GM21717 (cell line): ENCODE measurements around the gene ANXA11.

Experiments
- ATAC-seq: cut with Tn5 transposase; IDR thresholded peaks from one replicate; pipeline ENCODE4 v1.9.1; 2021; ENCODE audit warnings: mild to moderate bottlenecking, moderate library complexity; ENCODE audit not compliant: unreplicated experiment

ANXA11 gene

GRCh38 chr10:80167471-80168161 is 37.7 kb downstream of the ANXA11 start:
- ATAC-seq, result no peak

- no peak for ATAC-seq
Measured at GRCh38 chr10:80166581-80167470, 38.5 kb downstream of the ANXA11 start.

- no peak for ATAC-seq
Measured at GRCh38 chr10:80165173-80165572, 40.2 kb downstream of the ANXA11 start.

GRCh38 chr10:80164596-80164995 is 40.7 kb downstream of the ANXA11 start:
- ATAC-seq, result no peak

GRCh38 chr10:80163741-80164341 is 41.5 kb downstream of the ANXA11 start:
- ATAC-seq, result no peak

GRCh38 chr10:80161321-80162083 is 43.8 kb downstream of the ANXA11 start:
- no peak for ATAC-seq

- no peak for ATAC-seq
Measured at GRCh38 chr10:80160361-80161320, 44.7 kb downstream of the ANXA11 start.

GRCh38 chr10:80159166-80159873 is 46.0 kb downstream of the ANXA11 start:
- no peak for ATAC-seq

GRCh38 chr10:80158598-80159127 is 46.7 kb downstream of the ANXA11 start:
- ATAC-seq, result no peak

- ATAC-seq, result no peak
Measured at GRCh38 chr10:80158126-80158525, 47.2 kb downstream of the ANXA11 start.

GRCh38 chr10:80157561-80157960 is 47.8 kb downstream of the ANXA11 start:
- ATAC-seq, result no peak

GRCh38 chr10:80156216-80156615 is 49.1 kb downstream of the ANXA11 start:
- ATAC-seq, result no peak

- no peak for ATAC-seq
Measured at GRCh38 chr10:80155696-80156215, 49.6 kb downstream of the ANXA11 start.

GRCh38 chr10:80154978-80155695 is 50.2 kb downstream of the ANXA11 start:
- ATAC-seq, result no peak

GRCh38 chr10:80154626-80154977 is 50.7 kb downstream of the ANXA11 start:
- no peak for ATAC-seq

- ATAC-seq, result no peak
Measured at GRCh38 chr10:80153460-80153859, 51.9 kb downstream of the ANXA11 start.

GRCh38 chr10:80152820-80153219 is 52.5 kb downstream of the ANXA11 start:
- no peak for ATAC-seq

GRCh38 chr10:80150172-80150571 is 55.2 kb downstream of the ANXA11 start:
- no peak for ATAC-seq
